ENCODE results near the gene ELK3. TPM values are rescaled to one million over a fixed set of nuclear protein-coding genes. Genes with fewer than 3 reads are reported as not detected.

ELK3 gene
- total RNA-seq, 1 donor from 2014 or later: 5.3 TPM

DNA sequence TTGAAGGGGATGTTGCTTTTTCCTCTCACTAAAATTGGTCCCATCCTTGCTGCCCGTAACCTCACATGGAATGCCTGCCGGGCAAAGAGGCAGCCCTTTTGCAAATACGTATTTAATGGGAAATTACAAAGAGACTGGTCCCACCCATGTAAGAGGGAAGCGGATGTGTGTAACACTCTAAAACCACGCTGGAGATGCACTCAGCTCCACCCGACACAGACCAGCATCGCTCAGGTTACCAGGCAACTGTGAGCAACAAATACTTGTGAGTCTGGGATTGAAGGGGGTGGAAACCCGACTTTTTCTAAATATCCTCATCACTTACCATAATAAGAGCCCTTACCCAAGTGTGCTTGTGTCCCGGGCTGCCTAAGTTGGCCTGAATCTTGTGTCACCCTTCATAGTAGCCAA lies 47.7 kb downstream of the ELK3 start:
- Histone ChIP-seq H3K36me3 (ENCODE audit: control insufficient read depth, insufficient read depth, low read length) (peaks cover 7% of the 10 kb centered on the region), H3K4me3 (ENCODE audit: low read depth, low read length) (no peak overlapping the region), H3K27me3 (ENCODE audit: control insufficient read depth, insufficient read depth, low read length) (no peaks in the 10 kb centered on the region)
- TF ChIP-seq, protein P1, sequence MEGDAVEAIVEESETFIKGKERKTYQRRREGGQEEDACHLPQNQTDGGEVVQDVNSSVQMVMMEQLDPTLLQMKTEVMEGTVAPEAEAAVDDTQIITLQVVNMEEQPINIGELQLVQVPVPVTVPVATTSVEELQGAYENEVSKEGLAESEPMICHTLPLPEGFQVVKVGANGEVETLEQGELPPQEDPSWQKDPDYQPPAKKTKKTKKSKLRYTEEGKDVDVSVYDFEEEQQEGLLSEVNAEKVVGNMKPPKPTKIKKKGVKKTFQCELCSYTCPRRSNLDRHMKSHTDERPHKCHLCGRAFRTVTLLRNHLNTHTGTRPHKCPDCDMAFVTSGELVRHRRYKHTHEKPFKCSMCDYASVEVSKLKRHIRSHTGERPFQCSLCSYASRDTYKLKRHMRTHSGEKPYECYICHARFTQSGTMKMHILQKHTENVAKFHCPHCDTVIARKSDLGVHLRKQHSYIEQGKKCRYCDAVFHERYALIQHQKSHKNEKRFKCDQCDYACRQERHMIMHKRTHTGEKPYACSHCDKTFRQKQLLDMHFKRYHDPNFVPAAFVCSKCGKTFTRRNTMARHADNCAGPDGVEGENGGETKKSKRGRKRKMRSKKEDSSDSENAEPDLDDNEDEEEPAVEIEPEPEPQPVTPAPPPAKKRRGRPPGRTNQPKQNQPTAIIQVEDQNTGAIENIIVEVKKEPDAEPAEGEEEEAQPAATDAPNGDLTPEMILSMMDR (IDR thresholded peaks at IDR 0.05; ENCODE audit: insufficient read depth, low read length, severe bottlenecking): no peak
- DNase-seq (ENCODE audit: low read depth): no peak
- no peak for FAIRE-seq

- Histone ChIP-seq H3K36me3 (ENCODE audit: control insufficient read depth, insufficient read depth, low read length) (peaks cover 10% of the 10 kb centered on the region), H3K27me3 (ENCODE audit: control insufficient read depth, insufficient read depth, low read length) (no peaks in the 10 kb centered on the region), H3K4me3 (ENCODE audit: low read depth, low read length) (no peak overlapping the region)
- DNase-seq (ENCODE audit: low read depth) (no peak), FAIRE-seq (peak; percentile 23)
- TF ChIP-seq, protein P1 (IDR thresholded peaks at IDR 0.05; ENCODE audit: insufficient read depth, low read length, severe bottlenecking): no peak
Measured at GRCh38 chr12:96242597-96242996, 48.4 kb downstream of the ELK3 start.

GRCh38 chr12:96244826-96245225 lies 50.7 kb downstream of the ELK3 start:
- Histone ChIP-seq H3K27me3 (ENCODE audit: control insufficient read depth, insufficient read depth, low read length) (no peaks in the 10 kb centered on the region), H3K36me3 (ENCODE audit: control insufficient read depth, insufficient read depth, low read length) (peaks cover 17% of the 10 kb centered on the region), H3K4me3 (ENCODE audit: low read depth, low read length) (no peak overlapping the region)
- TF ChIP-seq, protein P1 (IDR thresholded peaks at IDR 0.05; ENCODE audit: insufficient read depth, low read length, severe bottlenecking): no peak
- DNase-seq (ENCODE audit: low read depth) (no peak), FAIRE-seq (no peak)

GRCh38 chr12:96246926-96247505 lies 52.8 kb downstream of the ELK3 start:
- no peak for DNase-seq (ENCODE audit: low read depth)
- Histone ChIP-seq H3K4me3 (ENCODE audit: low read depth, low read length) (no peak overlapping the region), H3K36me3 (ENCODE audit: control insufficient read depth, insufficient read depth, low read length) (peaks cover 16% of the 10 kb centered on the region), H3K27me3 (ENCODE audit: control insufficient read depth, insufficient read depth, low read length) (no peaks in the 10 kb centered on the region)
- TF ChIP-seq, protein P1 (IDR thresholded peaks at IDR 0.05; ENCODE audit: insufficient read depth, low read length, severe bottlenecking): no peak
- FAIRE-seq: no peak

DNA sequence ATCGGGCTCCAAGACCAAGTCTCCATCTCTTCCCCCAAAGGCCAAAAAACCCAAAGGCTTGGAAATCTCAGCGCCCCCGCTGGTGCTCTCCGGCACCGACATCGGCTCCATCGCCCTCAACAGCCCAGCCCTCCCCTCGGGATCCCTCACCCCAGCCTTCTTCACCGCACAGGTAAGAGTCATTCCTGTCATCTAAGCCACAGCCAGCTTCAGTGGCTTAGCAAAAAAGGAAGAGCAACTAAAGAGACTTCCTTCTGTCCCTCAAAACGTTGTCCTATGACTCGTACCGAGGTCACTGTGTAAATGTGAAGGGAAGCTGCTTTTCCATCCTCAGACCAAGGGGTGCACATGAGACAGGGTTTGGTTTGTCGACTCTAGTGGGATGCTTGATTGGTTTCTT lies 53.4 kb downstream of the ELK3 start:
- TF ChIP-seq, protein P1 (IDR thresholded peaks at IDR 0.05; ENCODE audit: insufficient read depth, low read length, severe bottlenecking): no peak
- FAIRE-seq (no peak), DNase-seq (ENCODE audit: low read depth) (peak; percentile 51)
- no peaks in the 10 kb centered on the region for H3K27me3 ChIP-seq (ENCODE audit: control insufficient read depth, insufficient read depth, low read length)
- no peak overlapping the region for H3K4me3 ChIP-seq (ENCODE audit: low read depth, low read length)
- H3K36me3 ChIP-seq (ENCODE audit: control insufficient read depth, insufficient read depth, low read length): peaks cover 16% of the 10 kb centered on the region

All from bronchial epithelial cell (primary cell).